Heart left ventricle (tissue), 16 donors: Measurements from ENCODE around the gene SYPL1. TPM values are rescaled to one million over a fixed set of nuclear protein-coding genes. Genes with fewer than 3 reads are reported as not detected.
A peak's percentile ranks its signal among the peaks of the same experiment; 100 is the strongest.

Experiments
- ATAC-seq, 4 donors: fragments of 200-7000 bp; cut with Tn5 transposase; one replicate each; pipeline ENCODE4 v1.9.1; 2020 to 2022; ENCODE audit warnings: moderate library complexity in 4 of 4, mild to moderate bottlenecking in 3 of 4, moderate number of reproducible peaks in 1 of 4
- DNase-seq, 5 donors: peaks; one replicate each; pipeline ENCODE4 v3.0.0-alpha.2; 2020
- H3K27ac ChIP-seq, 12 donors: fragments of 200-600 bp; sonication (generic) in 4 of 12; one replicate each; pipeline versions ENCODE4 v1.5.0 to v1.8.0; 2016 to 2022; ENCODE audit warnings: mild to moderate bottlenecking in 2 of 12
- H3K27me3 ChIP-seq, 9 donors: fragments of 200-600 bp; sonication (generic) in 2 of 9; one replicate each; pipeline versions ENCODE4 v1.5.1 to v1.8.0; 2016 to 2022; ENCODE audit warnings: mild to moderate bottlenecking in 3 of 9
- H3K36me3 ChIP-seq, 9 donors: fragments of 200-600 bp; sonication (generic) in 2 of 9; one replicate each; pipeline versions ENCODE4 v1.5.0 to v1.8.0; 2018 to 2022; ENCODE audit warnings: mild to moderate bottlenecking in 2 of 9
- H3K4me1 ChIP-seq, 12 donors: fragments of 200-600 bp; sonication (generic) in 4 of 12; one replicate each; pipeline versions ENCODE4 v1.5.0 to v1.8.0; 2016 to 2022; ENCODE audit warnings: mild to moderate bottlenecking in 3 of 12
- H3K4me3 ChIP-seq, 12 donors: fragments of 200-600 bp; sonication (generic) in 4 of 12; one replicate each; pipeline versions ENCODE4 v1.5.0 to v1.8.0; 2017 to 2022; ENCODE audit warnings: mild to moderate bottlenecking in 9 of 12, moderate library complexity in 4 of 12
- H3K9me3 ChIP-seq, 12 donors: fragments of 200-600 bp; sonication (generic) in 4 of 12; one replicate each; pipeline versions ENCODE4 v1.5.0 to v1.8.0; 2016 to 2022; ENCODE audit warnings: mild to moderate bottlenecking in 1 of 12
- CTCF ChIP-seq, 12 donors: fragments of 200-600 bp; sonication (generic) in 4 of 12; IDR thresholded peaks; one replicate each; pipeline versions ENCODE4 v1.5.0 to v1.8.0; 2018 to 2022; ENCODE audit warnings: antibody characterized with exemption in 12 of 12, mild to moderate bottlenecking in 5 of 12
- POLR2A ChIP-seq, 2 donors: fragments of 450-650 bp; IDR thresholded peaks; one replicate each; pipeline ENCODE4 v1.6.1; 2017; ENCODE audit warnings: antibody characterized with exemption in 2 of 2, mild to moderate bottlenecking in 2 of 2, moderate library complexity in 2 of 2
- WGBS, 4 donors: extraction: QIAGEN DNeasy Blood & Tissue Kit in 2 of 4; methylation state at CpG; one replicate each; pipeline versions ENCODE4 v1.1.5 to v1.1.7; 2013 to 2018; 5-methylcytosine and 5-hydroxymethylcytosine counted together
- intact Hi-C, 10 donors: fragments of 100-400 bp; cut with DNase I; formaldehyde crosslinking; loops; one replicate each; pipeline versions ENCODE4 v1.11.1 to v1.14.2; 2022
- long read RNA-seq, 3 donors: library from polyadenylated mRNA; unstranded; transcript quantifications; one replicate each; pipeline ENCODE4 v2.0.0, GENCODE V29; 2020 to 2021
- polyA plus RNA-seq, 2 donors: library from polyadenylated mRNA; stranded (reverse); fragments of 200-250 nt; gene quantifications; one replicate each; pipeline ENCODE4 v1.2.3, GENCODE V29; 2013
- total RNA-seq, 9 donors: library from RNA; depleted of rRNA in 2 of 9; stranded (reverse); fragments of >200 nt in 2 of 9; fragmentation: NEBNext Ultra II Directional in 3 of 9; extraction: Animal tissue kit (Norgen Biotek cat#: 25700) in 3 of 9; gene quantifications; one replicate each; pipeline versions ENCODE4 v1.1.0 to v1.2.4, GENCODE V29; 2016 to 2023
- donor health status: ischemic (EF 13 %, LVEDD 7.1; RV severe dilation, severe dysfunction).
- donor health status: healthy with polysubstance abuse.
- donor health status: DM: no; HTN: yes; CAD: no.
- donor health status: DM: no; HTN: no; CAD: no.
- donor health status: ischemic (EF 25% LVEDD 6.9; RV normal size, moderate dysfunction).
- donor health status: ischemic (EF 25% LVEDD 5.7; RV mildly dilated, moderate dysfunction).
- donor health status: healthy.
- donor health status: DM: yes; HTN: yes; CAD: no.
- donor health status: ischemic (EF 35%, LVEDD 5.7; RV mildly dilated, moderate dysfunction).
- donor health status: nonischemic (EF 11% LVEDD 7.7; RV severe dilation, severe dysfunction).
- donor health status: DM: yes; HTN: yes; CAD: no.
- donor health status: PGD.
- donor health status: ischemic (EF 29% LVEDD 5.4; RV normal size, mild dysfunction).
- donor health status: nonischemic (EF 23%, LVEDD 6.1; RV moderate dilation, normal function).

SYPL1 gene
- total RNA-seq (10 to 100 TPM; 71.7 to 99.8 (median 78.5) TPM), polyA plus RNA-seq (10 to 100 TPM; 70.6 to 93.4 TPM)
- long read RNA-seq, donor 1, transcript SYPL1-205 (6 exons, 1,193 nt), result minor isoform, 5 of 225 reads
- long read RNA-seq, donor 1, transcript SYPL1-202 (5 exons, 2,151 nt), result major isoform, 196 of 225 reads
- long read RNA-seq, donor 1, partial matches to known transcripts, result 3 of 225 reads
- long read RNA-seq, donor 1, other reads (novel, unspliced or antisense), result 17 of 225 reads
- long read RNA-seq, donor 2, transcript SYPL1-203 (2 exons, 545 nt), result minor isoform, 5 of 1,076 reads
- long read RNA-seq, donor 2, transcript SYPL1-201 (6 exons, 2,127 nt), result minor isoform, 12 of 1,076 reads
- long read RNA-seq, donor 2, transcript SYPL1-205 (6 exons, 1,193 nt), result minor isoform, 13 of 1,076 reads
- long read RNA-seq, donor 2, transcript SYPL1-202 (5 exons, 2,151 nt), result major isoform, 988 of 1,076 reads
- long read RNA-seq, donor 2, partial matches to known transcripts, result 7 of 1,076 reads
- long read RNA-seq, donor 2, other reads (novel, unspliced or antisense), result 51 of 1,076 reads
- long read RNA-seq, donor 3, transcript SYPL1-202 (5 exons, 2,151 nt), result major isoform, 172 of 184 reads
- long read RNA-seq, donor 3, partial matches to known transcripts, result 1 of 184 reads
- long read RNA-seq, donor 3, other reads (novel, unspliced or antisense), result 10 of 184 reads

GRCh38 chr7:106112118-106112971 is at the start of gene SYPL1:
Gene SYPL1, minus strand, starts transcription at chr7:106112312. Its CDS starts 104 bp downstream, at chr7:106112208.
- TF ChIP-seq CTCF (IDR thresholded peaks at IDR 0.05), result peak in 5 of 12 donors; percentile 21 to 48 (median 41)
- no peak for TF ChIP-seq POLR2A (IDR thresholded peaks at IDR 0.05)
- Histone ChIP-seq H3K4me1 (peaks cover 0 to 40% (median 30%) of the 10 kb centered on the region in 12 donors), H3K27ac (peak within 1 kb of the TSS; percentile 93 to 100 (median 98)), H3K9me3 (no peaks in the 10 kb centered on the region), H3K27me3 (no peaks in the 10 kb centered on the region), H3K4me3 (peak within 1 kb of the TSS; percentile 48 to 94 (median 76)), H3K36me3 (no peaks in the 10 kb centered on the region)
- peak; percentile 85 to 98 (median 95) for ATAC-seq
- WGBS, 4 donors, result 2 to 4% (median 3%) methylated on average over 32 to 76 of the region's 76 CpGs
- DNase-seq, result peak; percentile 93 to 97 (median 95)
- intact Hi-C loops, result loop anchor here in 9 of 10 donors (1.0 to 5.0 kb wide), 7 partner anchors 40 to 56 kb away; no protein-coding TSS in a partner anchor

DNA sequence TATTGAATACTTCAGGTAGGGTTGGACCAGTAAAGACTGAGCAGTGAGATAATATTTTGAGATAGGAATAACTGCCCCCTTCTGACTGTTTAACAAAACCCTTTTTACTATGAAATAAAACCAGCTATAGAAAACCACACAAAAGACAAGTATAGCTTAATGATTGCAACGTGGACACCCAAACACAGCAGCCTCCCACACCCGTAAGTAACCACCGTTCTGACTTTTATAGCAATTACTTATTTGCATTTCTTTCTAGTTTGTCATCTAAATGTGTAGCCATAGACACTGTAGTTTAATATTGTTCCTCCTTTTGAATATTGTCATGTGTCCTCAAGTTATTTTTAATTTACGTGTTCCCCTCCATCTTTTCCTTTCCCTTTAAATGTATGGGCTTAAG is 42.9 kb upstream of the SYPL1 start:
- H3K4me1 ChIP-seq, result peaks cover 0 to 19% (median 10%) of the 10 kb centered on the region in 12 donors
- 78 to 88% (median 83%) methylated on average over 4 of the region's 4 CpGs for WGBS, 4 donors
- H3K9me3 ChIP-seq, result peaks cover 0 to 8% (median 0%) of the 10 kb centered on the region in 12 donors
- H3K36me3 ChIP-seq, result no peaks in the 10 kb centered on the region
- peaks cover 0 to 5% (median 0%) of the 10 kb centered on the region in 9 donors for H3K27me3 ChIP-seq
- no peak for DNase-seq
- H3K27ac ChIP-seq, result no peak overlapping the region
- H3K4me3 ChIP-seq, result no peak overlapping the region
- ATAC-seq, result no peak
- intact Hi-C loops, result loop anchor here in 5 of 10 donors (2.0 to 10.0 kb wide), 3 partner anchors 98 to 500 kb away; no protein-coding TSS in a partner anchor
- no peak for TF ChIP-seq CTCF (IDR thresholded peaks at IDR 0.05)
- no peak for TF ChIP-seq POLR2A (IDR thresholded peaks at IDR 0.05)

GRCh38 chr7:106153891-106154449 is 41.9 kb upstream of the SYPL1 start:
- H3K4me1 ChIP-seq, result peaks cover 0 to 19% (median 10%) of the 10 kb centered on the region in 12 donors
- peak; percentile 89 to 99 (median 97) for ATAC-seq
- peaks cover 0 to 5% (median 0%) of the 10 kb centered on the region in 9 donors for H3K27me3 ChIP-seq
- intact Hi-C loops, result loop anchor here (1.0 to 10.0 kb wide), 7 partner anchors 42 to 499 kb away; partner anchors contain the start of genes SYPL1 (in 4 of the 10) and ATXN7L1 (in 1 of the 10)
- peak; percentile 73 to 89 (median 78) for DNase-seq
- no peak overlapping the region for H3K27ac ChIP-seq
- H3K4me3 ChIP-seq, result peak overlapping the region in 4 of 12 donors; percentile 10 to 16 (median 13)
- H3K36me3 ChIP-seq, result no peaks in the 10 kb centered on the region
- H3K9me3 ChIP-seq, result no peaks in the 10 kb centered on the region
- TF ChIP-seq CTCF (IDR thresholded peaks at IDR 0.05) (peak; percentile 84 to 99 (median 95)), POLR2A (IDR thresholded peaks at IDR 0.05) (no peak)
- WGBS, 4 donors, result 48 to 56% (median 53%) methylated on average over 15 of the region's 15 CpGs
